ENCODE results near the gene FGD2. TPM values are rescaled to one million over a fixed set of nuclear protein-coding genes. Genes with fewer than 3 reads are reported as not detected.

Gene FGD2
- total and polyA plus RNA-seq, 9 of the 15 experiments (the other 6 are each of a cell fraction or from before 2014, with no cell fraction given) = 0.09 TPM; not detected in 8

GRCh38 chr6:37050045-37050853 is 44.8 kb downstream of the FGD2 start (continued):
- TF ChIP-seq YY1 (IDR thresholded peaks at IDR 0.05; ENCODE audit: borderline replicate concordance in 1 of 3, control insufficient read depth in 1 of 3, extremely low read depth in 1 of 3, insufficient read depth in 3 of 3, insufficient read length in 1 of 3, insufficient replicate concordance in 2 of 3, low read depth in 1 of 3, low read length in 2 of 3) = peak in 2 of 3 experiments; percentile 54 to 69
- TF ChIP-seq NCOA1 (IDR thresholded peaks at IDR 0.05; ENCODE audit: low read depth) = peak; percentile 86; the same call in 1 of the 2 replicates
- no peak for TF ChIP-seq MCM3 (IDR thresholded peaks at IDR 0.05)
- peak; percentile 64; the same call in 1 of the 2 replicates for TF ChIP-seq KDM2B (CRISPR knock-in tag; IDR thresholded peaks at IDR 0.05)
- TF ChIP-seq NR2F6 (CRISPR knock-in tag; IDR thresholded peaks at IDR 0.05) = no peak
- TF ChIP-seq GTF2A2 (tag; IDR thresholded peaks at IDR 0.05) = 0 out of 2 replicates have a peak, but pooled peaks have one; percentile 55
- no peak for TF ChIP-seq ZBTB8A (IDR thresholded peaks at IDR 0.05; ENCODE audit: partially characterized antibody)
- no peak for TF ChIP-seq LARP7 (IDR thresholded peaks at IDR 0.05)
- TF ChIP-seq BRD4 (IDR thresholded peaks at IDR 0.05) = no peak
- peak; percentile 19 for TF ChIP-seq POLR2B (IDR thresholded peaks at IDR 0.05; ENCODE audit: low read depth, partially characterized antibody)
- no peak for TF ChIP-seq ZNF277 (CRISPR knock-in tag; IDR thresholded peaks at IDR 0.05; ENCODE audit: borderline replicate concordance)
- no peak for TF ChIP-seq ZNF212 (CRISPR knock-in tag; IDR thresholded peaks at IDR 0.05)
- TF ChIP-seq THRB (CRISPR knock-in tag; conservative IDR thresholded peaks at IDR 0.05) = no peak
- no peak for TF ChIP-seq RBM17 (IDR thresholded peaks at IDR 0.05; ENCODE audit: borderline replicate concordance, low read depth, low read length)
- TF ChIP-seq FOXJ2 (tag; IDR thresholded peaks at IDR 0.05) = no peak
- TF ChIP-seq C11orf30 (IDR thresholded peaks at IDR 0.05; ENCODE audit: low read depth) = no peak
- TF ChIP-seq RBM15 (IDR thresholded peaks at IDR 0.05; ENCODE audit: insufficient read depth, low read length) = no peak
- TF ChIP-seq ZMIZ1 (IDR thresholded peaks at IDR 0.05; ENCODE audit: low read depth in 2 of 2, low read length in 2 of 2) = no peak
- TF ChIP-seq MTA3 (IDR thresholded peaks at IDR 0.05; ENCODE audit: borderline replicate concordance) = peak; percentile 79; the same call in 1 of the 2 replicates
- TF ChIP-seq ZNF12 (CRISPR knock-in tag; IDR thresholded peaks at IDR 0.05) = no peak
- no peak for TF ChIP-seq RFX7 (CRISPR knock-in tag; IDR thresholded peaks at IDR 0.05)
